ENCODE results near the gene LTV1.
"Not testable (repeated sequence)": the region's sequence is repeated elsewhere in the genome, so short reads cannot be mapped to it uniquely, and the experiment has no call there.

Gene LTV1

DNA sequence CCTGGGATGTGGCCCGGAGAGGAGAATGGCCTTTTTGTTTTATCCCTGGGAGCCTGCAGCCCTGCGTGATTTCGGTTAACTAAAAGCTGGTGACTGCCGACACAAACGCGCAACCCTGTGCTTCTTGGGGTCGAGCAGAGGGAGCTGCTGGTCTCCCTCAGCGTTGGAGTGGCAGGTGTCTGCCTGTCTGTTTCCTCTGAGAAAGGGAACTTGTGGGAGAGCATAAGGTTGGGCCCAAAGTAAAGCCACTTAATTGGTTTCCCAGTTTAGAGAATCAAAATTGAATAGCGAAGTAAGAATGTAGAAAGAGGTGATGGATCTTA is 500 bp downstream of the LTV1 start:
- DNase-seq = no peak

DNA sequence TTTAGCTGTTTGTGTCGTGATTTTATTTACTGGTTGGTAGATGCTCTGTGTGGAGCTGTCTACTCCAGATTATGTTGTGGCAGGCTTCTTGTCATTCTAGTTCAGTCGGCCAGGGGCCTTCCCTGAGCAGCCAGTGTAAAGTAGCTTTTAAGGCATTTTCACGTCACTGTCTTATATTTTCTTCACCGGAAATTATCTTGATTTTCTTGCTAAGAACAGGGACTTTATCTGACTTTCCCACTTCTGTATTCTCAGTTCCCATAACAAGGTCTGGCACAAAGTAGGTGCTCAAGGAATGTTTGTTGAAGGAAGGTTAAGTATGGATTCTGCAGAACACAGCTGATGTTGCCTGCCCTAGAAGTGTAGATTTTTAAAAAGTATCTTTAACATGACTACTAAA is 868 bp downstream of the LTV1 start:
- DNase-seq = no peak

DNA sequence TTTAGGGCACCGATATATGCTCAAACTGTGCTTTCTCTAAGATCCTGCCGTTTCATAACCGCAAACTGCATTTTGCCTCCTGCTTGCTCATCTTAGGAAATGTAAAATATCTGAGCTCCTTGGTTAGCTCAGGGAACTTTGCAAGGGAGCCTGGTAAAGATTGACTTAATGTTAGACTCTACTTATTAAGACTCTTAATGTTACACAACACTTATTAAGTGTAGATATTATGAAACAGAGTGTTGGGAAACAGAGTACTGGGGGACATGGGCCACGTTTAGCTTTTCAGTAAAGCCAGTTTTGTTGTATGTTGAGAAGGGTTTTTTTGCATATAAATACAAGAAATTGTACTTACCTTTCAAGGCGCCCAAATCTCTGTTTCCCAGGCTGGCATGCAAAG is 1.9 kb downstream of the LTV1 start:
- no peak for DNase-seq

DNA sequence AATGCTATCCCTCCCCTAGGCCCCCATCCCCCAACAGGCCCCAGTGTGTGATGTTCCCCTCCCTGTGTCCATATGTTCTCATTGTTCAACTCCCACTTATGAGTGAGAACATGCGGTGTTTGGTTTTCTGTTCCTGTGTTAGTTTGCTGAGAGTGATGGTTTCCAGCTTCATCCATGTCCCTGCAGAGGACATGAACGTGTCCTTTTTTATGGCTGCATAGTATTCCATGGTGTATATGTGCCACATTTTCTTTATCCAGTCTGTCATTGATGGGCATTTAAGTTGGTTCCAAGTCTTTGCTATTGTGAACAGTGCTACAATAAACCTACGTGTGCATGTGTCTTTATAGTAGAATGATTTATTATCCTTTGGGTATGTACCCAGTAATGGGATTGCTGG is 8.6 kb downstream of the LTV1 start:
- DNase-seq = not testable (repeated sequence)

GRCh38 chr6:143855057-143855456 is 11.9 kb downstream of the LTV1 start:
- not testable (repeated sequence) for DNase-seq

- DNase-seq = not testable (repeated sequence)
Measured at GRCh38 chr6:143856762-143857161, 13.6 kb downstream of the LTV1 start.

- DNase-seq = no peak
Measured at GRCh38 chr6:143857651-143858050, 14.5 kb downstream of the LTV1 start.

DNA sequence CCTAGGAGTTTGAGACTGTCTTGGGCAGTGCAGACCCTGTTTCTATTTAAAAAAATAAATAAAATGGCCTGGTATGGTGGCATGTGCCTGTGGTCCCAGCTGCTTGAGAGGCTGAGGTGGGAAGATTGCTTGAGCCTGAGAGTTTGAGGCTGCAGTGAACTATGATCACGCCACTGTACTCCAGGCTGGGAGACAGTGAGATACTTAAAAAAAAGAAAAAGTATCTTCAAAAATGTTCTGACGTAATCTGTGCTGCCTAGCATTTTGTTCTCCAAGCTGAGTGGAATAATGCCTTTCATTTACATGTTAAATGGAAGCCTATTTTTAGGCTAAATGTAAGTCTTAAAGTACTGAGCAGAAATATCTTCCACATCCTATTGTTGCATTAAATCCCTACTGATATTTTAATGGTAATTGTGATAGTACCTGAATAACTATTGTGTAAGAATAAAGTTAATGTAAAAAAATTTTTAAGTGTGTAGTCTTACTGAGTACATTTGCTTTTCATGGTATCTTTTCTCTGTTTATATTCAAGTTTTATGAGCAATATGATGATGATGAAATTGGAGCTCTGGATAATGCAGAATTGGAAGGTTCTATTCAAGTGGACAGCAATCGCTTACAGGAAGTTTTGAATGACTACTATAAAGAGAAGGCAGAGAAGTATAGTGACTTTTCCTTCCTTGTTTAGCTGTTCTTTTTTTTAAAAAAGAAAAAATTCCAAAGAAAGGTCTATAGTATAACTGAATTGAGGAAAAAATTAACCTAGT is 16.9 kb downstream of the LTV1 start:
- DNase-seq = no peak

- no peak for DNase-seq
Measured at GRCh38 chr6:143863771-143864170, 20.6 kb downstream of the LTV1 start.

DNA sequence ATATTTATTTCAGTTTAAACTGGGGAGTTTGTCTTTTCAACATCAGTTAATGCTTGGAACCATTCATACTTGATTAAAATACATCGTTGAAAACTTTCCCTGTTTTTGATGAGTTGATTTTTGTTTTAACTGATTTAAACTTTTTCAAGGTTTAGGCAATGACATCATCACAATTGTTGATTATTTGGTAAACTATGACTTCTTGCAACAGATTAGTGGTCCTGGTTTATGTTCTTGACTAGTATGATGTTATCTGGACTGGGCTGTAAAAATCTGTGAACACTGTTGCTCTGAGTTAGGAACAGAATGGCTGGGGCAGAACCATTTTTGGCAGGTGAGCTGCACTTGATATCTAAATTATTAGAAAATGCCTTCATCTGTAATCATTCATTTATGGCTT is 21.1 kb downstream of the LTV1 start, which contains the start of gene ZC2HC1B:
Gene ZC2HC1B, plus strand, starts transcription at position 241 of the 400 bp plus-strand sequence. Its CDS starts 66 bp downstream, at position 307.
- DNase-seq = no peak

DNA sequence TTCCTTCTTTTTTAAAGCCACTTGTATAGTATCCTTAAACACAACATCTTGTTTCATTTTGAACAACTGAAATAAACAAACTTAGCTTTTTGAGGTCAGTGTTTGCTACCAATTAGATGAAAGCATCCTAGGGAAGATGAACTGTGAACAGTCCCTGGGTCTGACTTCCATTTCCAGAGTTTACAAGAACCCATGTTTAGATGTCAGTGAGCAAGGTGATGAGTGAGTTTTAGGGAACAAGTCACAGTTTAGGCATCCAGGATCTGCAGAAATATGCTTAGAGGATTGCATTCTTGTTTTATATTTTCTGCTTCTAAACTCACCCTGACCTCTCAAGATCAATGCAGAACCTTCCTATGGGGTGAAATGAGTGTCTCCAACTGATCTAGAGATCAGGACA is 24.1 kb downstream of the LTV1 start:
- DNase-seq = no peak

DNA sequence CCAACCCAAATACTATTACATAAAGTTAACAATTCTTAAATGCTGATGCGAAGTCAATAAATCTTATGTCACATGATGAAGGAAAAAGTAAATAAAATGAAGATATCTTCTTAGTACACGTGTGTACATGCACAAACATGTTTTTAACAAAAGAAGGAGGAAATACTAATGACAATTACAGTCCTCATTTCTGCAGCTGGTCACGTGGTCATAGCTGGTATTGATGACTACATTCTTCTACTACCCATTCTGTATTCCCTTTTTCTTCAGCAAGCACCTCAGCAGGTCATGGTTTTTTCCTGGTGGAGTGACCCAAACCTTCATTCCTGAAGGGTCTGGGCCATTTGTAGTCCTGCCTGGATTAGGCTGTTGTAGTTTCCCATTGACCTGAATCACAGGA is 25.7 kb downstream of the LTV1 start:
- DNase-seq = not testable (repeated sequence)

- not testable (repeated sequence) for DNase-seq
Measured at GRCh38 chr6:143871202-143871730, 28.1 kb downstream of the LTV1 start.

- no peak for DNase-seq
Measured at GRCh38 chr6:143872201-143872600, 29.1 kb downstream of the LTV1 start.

DNA sequence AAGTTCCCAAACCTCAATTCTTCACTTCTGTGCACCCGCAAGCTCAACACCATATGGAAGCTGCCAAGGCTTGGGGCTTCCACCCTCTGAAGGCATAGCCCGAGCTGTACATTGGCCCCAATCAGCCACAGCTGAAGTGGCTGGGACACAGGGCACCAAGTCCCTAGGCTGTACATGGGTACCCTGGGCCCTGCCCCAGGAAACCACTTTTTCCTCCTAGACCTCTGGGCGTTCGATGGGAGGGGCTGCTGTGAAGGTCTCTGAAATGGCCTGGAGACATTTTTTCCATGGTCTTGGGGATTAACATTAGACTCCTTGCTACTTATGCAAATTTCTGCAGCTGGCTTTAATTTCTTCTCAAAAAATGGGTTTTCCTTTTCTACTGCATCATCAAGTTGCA is 30.5 kb downstream of the LTV1 start:
- not testable (repeated sequence) for DNase-seq

DNA sequence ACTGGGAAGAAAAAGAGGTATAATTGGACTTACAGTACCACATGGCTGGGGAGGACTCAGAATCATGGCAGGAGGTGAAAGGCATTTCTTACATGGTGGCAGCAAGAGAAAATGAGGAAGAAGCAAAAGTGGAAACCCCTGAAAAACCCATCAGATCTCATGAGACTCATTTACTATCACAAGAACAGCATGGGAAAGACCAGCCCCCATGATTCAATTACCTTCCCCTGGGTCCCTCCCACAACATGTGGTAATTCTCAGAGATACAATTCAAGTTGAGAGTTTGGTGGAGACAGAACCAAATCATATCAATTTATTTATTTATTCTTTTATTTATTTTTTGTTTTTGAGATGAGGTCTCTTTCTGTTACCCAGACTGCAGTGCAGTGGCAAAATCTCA is 31.4 kb downstream of the LTV1 start:
- not testable (repeated sequence) for DNase-seq

GRCh38 chr6:143877584-143878271 is 34.6 kb downstream of the LTV1 start:
- no peak for DNase-seq

GRCh38 chr6:143878272-143878760 is 35.2 kb downstream of the LTV1 start:
- no peak for DNase-seq

- no peak for DNase-seq
Measured at GRCh38 chr6:143880412-143880811, 37.3 kb downstream of the LTV1 start.

DNA sequence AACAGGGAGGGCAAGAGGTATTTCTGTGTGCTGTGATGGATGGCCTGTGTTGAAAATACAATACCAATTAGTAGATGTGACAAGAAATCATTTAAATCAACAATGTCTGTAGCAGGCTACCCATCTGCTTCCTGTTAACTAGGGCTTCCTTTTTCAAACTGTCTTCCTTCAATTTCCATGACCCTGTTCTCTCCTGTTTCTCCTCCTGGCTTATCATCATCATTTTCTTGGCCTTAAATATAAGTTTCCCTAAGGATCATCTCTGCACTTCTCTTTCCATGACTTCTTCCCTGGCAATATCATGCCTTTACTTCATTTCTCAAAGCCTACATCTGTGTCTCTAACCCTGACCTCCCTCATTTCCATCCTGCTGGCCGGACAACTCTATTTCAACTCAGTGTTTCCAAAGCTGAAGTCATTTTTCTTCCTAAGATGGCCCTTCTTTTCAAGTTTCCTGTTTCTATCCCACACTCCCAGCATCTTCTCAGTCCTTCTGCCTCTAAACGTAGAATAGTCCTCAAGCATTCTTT is 39.3 kb downstream of the LTV1 start:
- no peak for DNase-seq

DNA sequence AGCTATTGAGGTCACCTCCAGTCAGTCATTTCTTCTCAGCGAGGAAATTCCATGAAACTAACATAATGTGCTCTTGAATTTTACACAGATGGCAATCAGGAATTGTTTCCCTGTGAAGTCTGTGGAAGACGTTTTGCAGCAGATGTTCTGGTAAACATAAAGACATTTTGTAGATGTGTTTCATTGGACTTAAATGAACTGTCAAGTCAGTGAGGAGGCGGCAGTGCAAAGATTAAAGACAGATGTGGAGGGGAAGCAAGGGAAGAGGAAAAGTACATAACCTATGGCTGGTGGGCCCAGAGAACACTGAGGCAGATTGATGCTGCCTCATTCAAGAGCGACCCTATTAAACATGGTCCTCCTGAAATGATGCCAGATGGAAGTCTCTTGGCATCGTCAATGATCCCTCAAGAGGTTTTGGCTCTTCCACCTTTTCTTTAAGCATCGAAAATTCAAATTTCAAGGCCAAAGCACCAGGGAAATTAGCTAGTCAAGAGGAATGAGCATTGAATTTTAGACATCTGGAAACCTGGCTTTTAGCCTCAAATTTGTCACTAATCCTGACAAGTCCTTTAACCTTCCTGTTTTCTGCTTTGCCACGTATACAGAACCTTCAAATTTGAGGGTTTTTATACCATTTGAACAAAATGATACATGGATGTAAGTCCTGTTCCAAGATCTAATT is 41.2 kb downstream of the LTV1 start:
- no peak for DNase-seq

DNA sequence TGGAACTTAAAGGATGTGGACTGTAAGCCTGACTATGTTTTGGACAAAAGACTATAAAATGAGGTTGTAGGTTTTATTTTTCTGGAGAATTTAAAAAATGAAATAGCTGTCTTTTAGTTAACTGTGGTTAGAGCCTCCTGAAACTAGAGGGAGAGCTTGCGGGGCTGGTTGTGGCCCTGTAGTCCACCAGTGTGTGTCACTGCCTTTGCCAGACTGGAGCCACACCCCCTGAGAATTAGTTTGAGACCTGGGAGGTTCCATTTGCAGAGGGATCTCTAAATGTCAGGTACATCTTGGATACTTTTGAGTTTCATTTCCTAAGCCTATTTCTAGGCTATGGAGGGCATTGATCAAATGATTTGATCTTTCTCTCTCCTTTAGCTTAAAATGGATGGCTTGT is 42.0 kb downstream of the LTV1 start:
- no peak for DNase-seq

GRCh38 chr6:143894655-143895054 is 51.5 kb downstream of the LTV1 start:
- no peak for DNase-seq
